Transverse colon (tissue), 4 donors: ENCODE data around the gene MTG2. TPM values are rescaled to one million over a fixed set of nuclear protein-coding genes. Genes with fewer than 3 reads are reported as not detected.

Source experiments
- DNase-seq: peaks from one replicate; pipeline ENCODE4 v3.0.0-alpha.2; 2019
- H3K27ac ChIP-seq, 4 donors: fragments of 200-600 bp; sonication (generic); 2 replicates each; pipeline ENCODE4 v1.5.1; 2016 to 2018; ENCODE audit warnings: inconsistent platforms in 4 of 4
- H3K27me3 ChIP-seq: fragments of 200-600 bp; sonication (generic); 2 replicates; pipeline ENCODE4 v1.5.1; 2017; ENCODE audit warnings: inconsistent platforms
- H3K36me3 ChIP-seq, 4 donors: fragments of 200-600 bp; sonication (generic); 2 replicates each; pipeline ENCODE4 v1.5.1; 2017 to 2019; ENCODE audit warnings: inconsistent platforms in 4 of 4
- H3K4me1 ChIP-seq, 4 donors: fragments of 200-600 bp; sonication (generic); 2 replicates each; pipeline ENCODE4 v1.5.1; 2017 to 2020; ENCODE audit warnings: inconsistent platforms in 4 of 4
- H3K4me3 ChIP-seq, 4 donors: fragments of 200-600 bp; sonication (generic); 1 replicate in 1 of 4; 2 replicates in 3 of 4; pipeline versions ENCODE4 v1.5.1 to v1.6.1; 2017 to 2019; ENCODE audit warnings: inconsistent platforms in 4 of 4
- H3K9me3 ChIP-seq, 2 donors: fragments of 200-600 bp; sonication (generic); 2 replicates each; pipeline ENCODE4 v1.5.1; 2017 to 2019; ENCODE audit warnings: inconsistent platforms in 2 of 2
- EP300 ChIP-seq: sonication (generic); formaldehyde crosslinking; IDR thresholded peaks from one replicate; pipeline ENCODE4 v1.6.1; 2017; ENCODE audit warnings: antibody characterized with exemption, low read depth
- POLR2A ChIP-seq: fragments of 450-650 bp; IDR thresholded peaks from one replicate; pipeline ENCODE4 v1.6.1; 2016; ENCODE audit warnings: antibody characterized with exemption, mild to moderate bottlenecking, moderate library complexity
- POLR2AphosphoS5 ChIP-seq, 3 donors: sonication (generic); formaldehyde crosslinking; IDR thresholded peaks; one replicate each; pipeline ENCODE4 v1.6.1; 2016; ENCODE audit warnings: antibody characterized with exemption in 3 of 3
- WGBS, 2 donors: methylation state at CpG; one replicate each; pipeline ENCODE4 v1.1.5; 2018; ENCODE audit warnings: low coverage in 1 of 2; 5-methylcytosine and 5-hydroxymethylcytosine counted together
- in situ Hi-C, 4 donors: fragments of 200-750 bp; cut with MboI; loops; one replicate each; pipeline versions ENCODE4 v1.15.0 to v1.15.1; 2017; ENCODE audit warnings: low sequenced_read_pairs in 3 of 4, low pct_ligation_motif_present in 1 of 4, low pct_unique_long_range_greater_than_20kb in 1 of 4
- intact Hi-C: fragments of 100-400 bp; cut with DNase I; formaldehyde crosslinking; loops from one replicate; pipeline ENCODE4 v1.15.1; 2023; ENCODE audit warnings: low total_unique reads
- total RNA-seq, 4 donors: library from RNA; depleted of rRNA; stranded (reverse); fragments of >200 nt; gene quantifications; one replicate each; pipeline ENCODE4 v1.1.0, GENCODE V29; 2016
- TF ChIP-seq, protein P1 (sequence below), 5 experiments: fragments of 200-600 bp in 3 of 5; fragments of 450-650 bp in 2 of 5; sonication (generic) in 3 of 5; IDR thresholded peaks; 1 replicate in 2 of 5; 2 replicates in 3 of 5; pipeline ENCODE4 v1.5.1; 2016 to 2017; ENCODE audit warnings: antibody characterized with exemption in 5 of 5, inconsistent platforms in 3 of 5, mild to moderate bottlenecking in 2 of 5, moderate library complexity in 1 of 5

Gene MTG2
- total RNA-seq, 4 donors from 2014 or later, result 9.8 to 58.0 (median 23.1) TPM

DNA sequence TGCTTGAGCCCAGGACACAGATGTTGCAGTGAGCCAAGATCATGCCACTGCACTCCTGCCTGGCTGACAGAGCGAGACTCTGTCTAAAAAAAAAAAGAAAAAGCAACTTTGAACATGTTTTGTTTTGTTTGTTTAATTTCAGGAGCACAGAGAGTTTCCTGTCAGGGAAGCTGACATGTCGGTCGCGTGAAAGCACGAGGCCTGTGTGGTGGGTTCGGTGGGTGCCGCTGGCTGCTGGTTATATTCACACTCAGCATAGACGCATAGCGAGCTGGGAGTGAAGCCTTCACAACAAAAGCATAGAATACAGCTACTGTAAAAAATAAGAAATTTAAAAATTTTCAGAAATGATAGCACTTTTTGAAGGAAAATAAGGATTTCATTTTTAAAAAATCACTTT is 14.5 kb downstream of the MTG2 start:
- 88 to 89% methylated on average over 7 to 9 of the region's 9 CpGs for WGBS, 2 donors
- Histone ChIP-seq H3K4me1 (no peaks in the 10 kb centered on the region), H3K9me3 (no peaks in the 10 kb centered on the region), H3K4me3 (no peak overlapping the region), H3K27me3 (no peaks in the 10 kb centered on the region), H3K27ac (no peak overlapping the region), H3K36me3 (peaks cover 0 to 43% (median 17%) of the 10 kb centered on the region in 4 donors)
- TF ChIP-seq POLR2AphosphoS5 (IDR thresholded peaks at IDR 0.05) (no peak), POLR2A (no peak), EP300 (no peak)
- TF ChIP-seq, protein P1, sequence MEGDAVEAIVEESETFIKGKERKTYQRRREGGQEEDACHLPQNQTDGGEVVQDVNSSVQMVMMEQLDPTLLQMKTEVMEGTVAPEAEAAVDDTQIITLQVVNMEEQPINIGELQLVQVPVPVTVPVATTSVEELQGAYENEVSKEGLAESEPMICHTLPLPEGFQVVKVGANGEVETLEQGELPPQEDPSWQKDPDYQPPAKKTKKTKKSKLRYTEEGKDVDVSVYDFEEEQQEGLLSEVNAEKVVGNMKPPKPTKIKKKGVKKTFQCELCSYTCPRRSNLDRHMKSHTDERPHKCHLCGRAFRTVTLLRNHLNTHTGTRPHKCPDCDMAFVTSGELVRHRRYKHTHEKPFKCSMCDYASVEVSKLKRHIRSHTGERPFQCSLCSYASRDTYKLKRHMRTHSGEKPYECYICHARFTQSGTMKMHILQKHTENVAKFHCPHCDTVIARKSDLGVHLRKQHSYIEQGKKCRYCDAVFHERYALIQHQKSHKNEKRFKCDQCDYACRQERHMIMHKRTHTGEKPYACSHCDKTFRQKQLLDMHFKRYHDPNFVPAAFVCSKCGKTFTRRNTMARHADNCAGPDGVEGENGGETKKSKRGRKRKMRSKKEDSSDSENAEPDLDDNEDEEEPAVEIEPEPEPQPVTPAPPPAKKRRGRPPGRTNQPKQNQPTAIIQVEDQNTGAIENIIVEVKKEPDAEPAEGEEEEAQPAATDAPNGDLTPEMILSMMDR (IDR thresholded peaks at IDR 0.05), result no peak
- DNase-seq, result no peak
- in situ Hi-C loops (no loop called here), intact Hi-C loops (no loop called here)

DNA sequence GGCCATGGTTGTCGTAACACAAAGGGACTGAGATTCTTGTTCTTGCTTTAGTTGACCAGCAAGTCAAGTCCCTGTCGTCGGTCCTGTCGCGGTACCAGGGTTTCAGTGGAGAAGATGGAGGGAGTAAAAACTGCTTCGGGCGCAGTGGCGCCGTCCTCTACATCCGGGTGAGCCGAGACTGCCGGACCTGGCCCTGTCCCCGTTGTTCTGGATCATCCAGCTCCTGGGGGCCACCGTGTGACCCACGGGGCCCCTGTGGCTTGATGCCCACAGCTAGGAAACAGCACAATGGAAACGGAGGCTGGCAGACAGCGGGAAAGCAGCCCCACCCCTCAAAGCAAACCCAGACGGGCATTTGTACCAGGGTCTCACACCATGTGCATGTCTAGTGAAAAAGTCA is 15.0 kb downstream of the MTG2 start:
- no peaks in the 10 kb centered on the region for H3K4me1 ChIP-seq
- intact Hi-C loops, result no loop called here
- WGBS, 2 donors, result 90 to 93% methylated on average over 6 to 18 of the region's 18 CpGs
- no peak overlapping the region for H3K4me3 ChIP-seq
- no peaks in the 10 kb centered on the region for H3K9me3 ChIP-seq
- no peak for DNase-seq
- in situ Hi-C loops, result no loop called here
- peaks cover 0 to 43% (median 17%) of the 10 kb centered on the region in 4 donors for H3K36me3 ChIP-seq
- TF ChIP-seq, protein P1 (IDR thresholded peaks at IDR 0.05), result no peak
- TF ChIP-seq POLR2AphosphoS5 (IDR thresholded peaks at IDR 0.05), result no peak
- TF ChIP-seq EP300, result no peak
- TF ChIP-seq POLR2A, result no peak
- no peak overlapping the region for H3K27ac ChIP-seq
- H3K27me3 ChIP-seq, result no peaks in the 10 kb centered on the region

DNA sequence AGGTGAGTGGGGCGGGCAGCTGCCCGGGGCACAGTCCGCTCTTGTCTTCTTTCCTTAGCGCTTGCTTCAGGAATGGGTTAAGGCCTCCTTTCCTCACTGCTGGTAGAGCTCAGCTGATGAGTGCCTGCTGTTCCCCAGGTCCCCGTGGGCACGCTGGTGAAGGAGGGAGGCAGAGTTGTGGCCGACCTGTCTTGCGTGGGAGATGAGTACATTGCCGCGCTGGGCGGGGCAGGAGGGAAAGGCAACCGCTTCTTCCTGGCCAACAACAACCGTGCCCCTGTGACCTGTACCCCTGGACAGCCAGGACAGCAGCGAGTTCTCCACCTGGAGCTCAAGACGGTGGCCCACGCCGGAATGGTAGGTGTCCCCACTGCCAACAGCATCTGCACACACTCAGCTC is 15.7 kb downstream of the MTG2 start:
- TF ChIP-seq POLR2A, result no peak
- TF ChIP-seq EP300, result no peak
- no peak for TF ChIP-seq POLR2AphosphoS5 (IDR thresholded peaks at IDR 0.05)
- TF ChIP-seq, protein P1 (IDR thresholded peaks at IDR 0.05), result no peak
- Histone ChIP-seq H3K4me1 (no peaks in the 10 kb centered on the region), H3K36me3 (peaks cover 0 to 43% (median 17%) of the 10 kb centered on the region in 4 donors), H3K4me3 (no peak overlapping the region), H3K9me3 (no peaks in the 10 kb centered on the region), H3K27me3 (no peaks in the 10 kb centered on the region), H3K27ac (no peak overlapping the region)
- 94% methylated on average over 17 of the region's 17 CpGs; no CpG with 5 or more reads in 1 of the 2 donors for WGBS, 2 donors
- intact Hi-C loops (no loop called here), in situ Hi-C loops (no loop called here)
- DNase-seq, result no peak

DNA sequence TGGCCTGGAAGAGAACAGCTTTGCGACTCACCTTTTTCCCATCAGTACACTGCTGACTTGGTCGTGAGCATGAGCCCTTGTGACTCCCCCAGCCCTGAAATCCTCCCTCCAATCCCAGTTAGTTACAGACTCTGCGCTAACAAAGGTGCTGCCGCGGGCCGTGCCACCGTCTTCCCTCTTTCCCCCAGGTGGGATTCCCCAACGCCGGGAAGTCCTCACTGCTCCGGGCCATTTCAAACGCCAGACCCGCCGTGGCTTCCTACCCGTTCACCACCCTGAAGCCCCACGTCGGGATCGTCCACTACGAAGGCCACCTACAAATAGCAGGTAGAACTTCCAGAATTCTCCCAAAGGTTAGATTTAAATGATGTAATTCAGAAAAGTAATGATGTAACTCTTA is 16.1 kb downstream of the MTG2 start:
- Histone ChIP-seq H3K27me3 (no peaks in the 10 kb centered on the region), H3K36me3 (peaks cover 0 to 43% (median 17%) of the 10 kb centered on the region in 4 donors), H3K4me3 (no peak overlapping the region), H3K4me1 (no peaks in the 10 kb centered on the region), H3K9me3 (no peaks in the 10 kb centered on the region), H3K27ac (no peak overlapping the region)
- 96 to 98% methylated on average over 7 to 18 of the region's 18 CpGs for WGBS, 2 donors
- no peak for DNase-seq
- intact Hi-C loops (no loop called here), in situ Hi-C loops (no loop called here)
- TF ChIP-seq, protein P1 (IDR thresholded peaks at IDR 0.05), result no peak
- TF ChIP-seq EP300 (no peak), POLR2AphosphoS5 (IDR thresholded peaks at IDR 0.05) (no peak), POLR2A (no peak)
